ENCODE results near the gene OR5AU1. TPM values are rescaled to one million over a fixed set of nuclear protein-coding genes. Genes with fewer than 3 reads are reported as not detected.

OR5AU1 gene
- total RNA-seq, 2 donors from 2014 or later = not detected

GRCh38 chr14:21191809-21192446 is 36.1 kb upstream of the OR5AU1 start:
- Histone ChIP-seq H3K36me3 (replicated peaks in 1 of 2; ENCODE audit: insufficient read depth in 1 of 2, low read depth in 2 of 2) (no peaks in the 10 kb centered on the region), H3K9me3 (no peaks in the 10 kb centered on the region), H3K27me3 (no peaks in the 10 kb centered on the region), H3K27ac (no peak overlapping the region), H3K4me3 (no peak overlapping the region), H3K4me1 (peaks cover 7% of the 10 kb centered on the region)
- WGBS, 2 donors = 12 to 42% methylated on average over 3 to 19 of the region's 19 CpGs
- ATAC-seq (peak; percentile 72), DNase-seq (peak; percentile 61 to 85 (median 75))
- TF ChIP-seq POLR2A (IDR thresholded peaks at IDR 0.05) (no peak), CTCF (IDR thresholded peaks at IDR 0.05) (no peak)
- intact Hi-C loops (cut with DNase I) = no loop called here

GRCh38 chr14:21191261-21191808 is 35.5 kb upstream of the OR5AU1 start:
- no peak for TF ChIP-seq POLR2A (IDR thresholded peaks at IDR 0.05)
- no peak for TF ChIP-seq CTCF (IDR thresholded peaks at IDR 0.05)
- intact Hi-C loops (cut with DNase I) = no loop called here
- Histone ChIP-seq H3K9me3 (no peaks in the 10 kb centered on the region), H3K27me3 (no peaks in the 10 kb centered on the region), H3K27ac (no peak overlapping the region), H3K4me3 (no peak overlapping the region), H3K36me3 (replicated peaks in 1 of 2; ENCODE audit: insufficient read depth in 1 of 2, low read depth in 2 of 2) (no peaks in the 10 kb centered on the region), H3K4me1 (peaks cover 7% of the 10 kb centered on the region)
- ATAC-seq = no peak
- DNase-seq = no peak
- WGBS, 2 donors = 89 to 91% methylated on average over 6 to 7 of the region's 7 CpGs

GRCh38 chr14:21185491-21185890 is 29.6 kb upstream of the OR5AU1 start:
- intact Hi-C loops (cut with DNase I) = no loop called here
- no peak overlapping the region for H3K27ac ChIP-seq
- H3K36me3 ChIP-seq (replicated peaks in 1 of 2; ENCODE audit: insufficient read depth in 1 of 2, low read depth in 2 of 2) = no peaks in the 10 kb centered on the region
- no peaks in the 10 kb centered on the region for H3K9me3 ChIP-seq
- ATAC-seq = no peak
- WGBS, 2 donors = 44 to 54% methylated on average over 5 of the region's 5 CpGs
- no peak overlapping the region for H3K4me3 ChIP-seq
- TF ChIP-seq CTCF (IDR thresholded peaks at IDR 0.05) (no peak), POLR2A (IDR thresholded peaks at IDR 0.05) (no peak)
- DNase-seq = no peak
- no peaks in the 10 kb centered on the region for H3K27me3 ChIP-seq
- H3K4me1 ChIP-seq = no peaks in the 10 kb centered on the region

GRCh38 chr14:21184254-21184653 is 28.4 kb upstream of the OR5AU1 start:
- DNase-seq (no peak), ATAC-seq (no peak)
- no peaks in the 10 kb centered on the region for H3K4me1 ChIP-seq
- no peak overlapping the region for H3K27ac ChIP-seq
- intact Hi-C loops (cut with DNase I) = no loop called here
- 24 to 44% methylated on average over 1 of the region's 1 CpG for whole genome bisulfite sequencing, 2 donors
- no peaks in the 10 kb centered on the region for H3K36me3 ChIP-seq (replicated peaks in 1 of 2; ENCODE audit: insufficient read depth in 1 of 2, low read depth in 2 of 2)
- no peaks in the 10 kb centered on the region for H3K9me3 ChIP-seq
- no peak overlapping the region for H3K4me3 ChIP-seq
- no peak for TF ChIP-seq CTCF (IDR thresholded peaks at IDR 0.05)
- no peak for TF ChIP-seq POLR2A (IDR thresholded peaks at IDR 0.05)
- no peaks in the 10 kb centered on the region for H3K27me3 ChIP-seq

- no peaks in the 10 kb centered on the region for H3K9me3 ChIP-seq
Observed at GRCh38 chr14:21182166-21182565, 26.3 kb upstream of the OR5AU1 start.

More at GRCh38 chr14:21182166-21182565, 26.3 kb upstream of the OR5AU1 start:
- intact Hi-C loops (cut with DNase I) = no loop called here
- Histone ChIP-seq H3K4me3 (no peak overlapping the region), H3K36me3 (replicated peaks in 1 of 2; ENCODE audit: insufficient read depth in 1 of 2, low read depth in 2 of 2) (no peaks in the 10 kb centered on the region), H3K27me3 (no peaks in the 10 kb centered on the region), H3K4me1 (no peaks in the 10 kb centered on the region), H3K27ac (no peak overlapping the region)
- no peak for DNase-seq
- WGBS, 2 donors = 56 to 68% methylated on average over 2 of the region's 2 CpGs
- ATAC-seq = no peak
- TF ChIP-seq CTCF (IDR thresholded peaks at IDR 0.05) (no peak), POLR2A (IDR thresholded peaks at IDR 0.05) (no peak)
